Right renal cortex interstitium (tissue), 3 donors: ENCODE data around the gene PIGU. TPM values are rescaled to one million over a fixed set of nuclear protein-coding genes. Genes with fewer than 3 reads are reported as not detected.
"Not testable (repeated sequence)": the region's sequence is repeated elsewhere in the genome, so short reads cannot be mapped to it uniquely, and the experiment has no call there.

Source experiments
- DNase-seq, 3 donors: peaks; one replicate each; pipeline ENCODE4 v3.0.0-alpha.2; 2013; ENCODE audit warnings: low read depth in 3 of 3, low spot score in 2 of 3
- polyA plus RNA-seq, 3 donors: library from polyadenylated mRNA; unstranded; fragments of 120-200 nt; gene quantifications; one replicate each; pipeline ENCODE4 v1.2.1, GENCODE V29; 2013; ENCODE audit not compliant: insufficient read length in 3 of 3

The PIGU gene
- polyA plus RNA-seq, 3 donors: 46.7 to 51.0 (median 49.6) TPM

GRCh38 chr20:34516247-34517113, 160.4 kb downstream of the PIGU start, which contains the start of gene DYNLRB1:
Gene DYNLRB1, plus strand, starts transcription at chr20:34516422. Its CDS starts 37 bp downstream, at chr20:34516459.
- DNase-seq: peak; percentile 94 to 97 (median 96)

- peak in 2 of 3 donors; percentile 19 to 31 for DNase-seq
These were observed 161.2 kb downstream of the PIGU start for GRCh38 chr20:34515484-34516246.

- DNase-seq: no peak
These were observed 161.9 kb downstream of the PIGU start for GRCh38 chr20:34514897-34515483.

GRCh38 chr20:34514034-34514433, 162.9 kb downstream of the PIGU start:
- DNase-seq: not testable (repeated sequence)

GRCh38 chr20:34512955-34513419, 163.9 kb downstream of the PIGU start:
- DNase-seq: no peak

GRCh38 chr20:34512266-34512954, 164.5 kb downstream of the PIGU start:
- no peak for DNase-seq

GRCh38 chr20:34511891-34512265, 165.0 kb downstream of the PIGU start:
- no peak for DNase-seq

- no peak for DNase-seq
These were observed 166.3 kb downstream of the PIGU start for GRCh38 chr20:34510575-34510974.

Other genes starting within 250 kb of the PIGU start
- 100 to 1,000 TPM; 203 to 241 (median 224) TPM for gene DYNLRB1, start 160.7 kb downstream of the PIGU start, polyA plus RNA-seq
- gene MAP1LC3A, start 118.4 kb downstream of the PIGU start, polyA plus RNA-seq: 10 to 100 TPM; 16.8 to 23.9 (median 20.7) TPM
- 10 to 100 TPM; 11.3 to 13.2 (median 12.7) TPM for gene TP53INP2, start 27.3 kb upstream of the PIGU start, polyA plus RNA-seq
- gene NCOA6, start 148.6 kb upstream of the PIGU start, polyA plus RNA-seq: 10 to 100 TPM; 53.8 to 58.3 (median 54.3) TPM
- 10 to 100 TPM; 16.6 to 17.4 (median 17.3) TPM for gene GGT7, start 195.8 kb upstream of the PIGU start, polyA plus RNA-seq
- gene ACSS2, start 199.5 kb upstream of the PIGU start, polyA plus RNA-seq: 10 to 100 TPM; 36.8 to 44.1 (median 40.0) TPM